ENCODE results near the gene ZNF783.
"Not testable (repeated sequence)": the region's sequence is repeated elsewhere in the genome, so short reads cannot be mapped to it uniquely, and the experiment has no call there.

ZNF783 gene

GRCh38 chr7:149266451-149266850 lies 4.5 kb downstream of the ZNF783 start:
- no peak for DNase-seq (ENCODE audit: low spot score)
- Histone ChIP-seq H3K4me3 (ENCODE audit: severe bottlenecking) (no peak overlapping the region), H3K36me3 (ENCODE audit: low read depth) (peaks cover 62% of the 10 kb centered on the region), H3K9me3 (ENCODE audit: severe bottlenecking) (no peaks in the 10 kb centered on the region), H3K4me1 (ENCODE audit: insufficient read depth, poor library complexity, severe bottlenecking) (no peaks in the 10 kb centered on the region), H3K27ac (ENCODE audit: poor library complexity, severe bottlenecking) (no peak overlapping the region), H3K27me3 (ENCODE audit: insufficient read depth, poor library complexity, severe bottlenecking) (no peaks in the 10 kb centered on the region)
- TF ChIP-seq CTCF (IDR thresholded peaks at IDR 0.05; ENCODE audit: poor library complexity, severe bottlenecking) = no peak
- ATAC-seq (ENCODE audit: low read depth) = no peak

GRCh38 chr7:149267733-149268132 lies 5.7 kb downstream of the ZNF783 start:
- ATAC-seq (ENCODE audit: low read depth) (no peak), DNase-seq (ENCODE audit: low spot score) (no peak)
- no peaks in the 10 kb centered on the region for H3K4me1 ChIP-seq (ENCODE audit: insufficient read depth, poor library complexity, severe bottlenecking)
- TF ChIP-seq CTCF (IDR thresholded peaks at IDR 0.05; ENCODE audit: poor library complexity, severe bottlenecking) = no peak
- H3K27ac ChIP-seq (ENCODE audit: poor library complexity, severe bottlenecking) = no peak overlapping the region
- no peak overlapping the region for H3K4me3 ChIP-seq (ENCODE audit: severe bottlenecking)
- H3K36me3 ChIP-seq (ENCODE audit: low read depth) = peaks cover 74% of the 10 kb centered on the region
- no peaks in the 10 kb centered on the region for H3K9me3 ChIP-seq (ENCODE audit: severe bottlenecking)
- no peaks in the 10 kb centered on the region for H3K27me3 ChIP-seq (ENCODE audit: insufficient read depth, poor library complexity, severe bottlenecking)

DNA sequence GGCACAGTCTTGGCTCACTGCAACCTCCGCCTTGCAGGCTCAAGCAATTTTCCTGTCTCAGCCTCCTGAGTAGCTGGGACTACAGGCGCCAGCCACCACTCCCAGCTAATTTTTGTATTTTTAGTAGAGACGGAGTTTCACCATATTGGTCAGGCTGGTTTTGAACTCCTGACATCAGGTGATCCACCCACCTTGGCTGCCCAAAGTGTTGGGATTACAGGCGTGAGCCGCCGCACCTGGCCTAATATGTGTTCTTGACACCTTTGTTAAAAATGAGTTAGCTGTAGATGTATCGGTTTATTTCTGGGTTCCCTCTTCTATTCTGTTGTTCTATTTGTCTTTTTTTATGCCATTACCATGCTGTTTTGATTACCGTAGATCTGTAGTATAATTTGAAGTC lies 12.4 kb downstream of the ZNF783 start:
- H3K4me3 ChIP-seq (ENCODE audit: severe bottlenecking); H3K27me3 ChIP-seq (ENCODE audit: insufficient read depth, poor library complexity, severe bottlenecking); H3K27ac ChIP-seq (ENCODE audit: poor library complexity, severe bottlenecking); H3K9me3 ChIP-seq (ENCODE audit: severe bottlenecking); DNase-seq (ENCODE audit: low spot score); ATAC-seq (ENCODE audit: low read depth); H3K4me1 ChIP-seq (ENCODE audit: insufficient read depth, poor library complexity, severe bottlenecking): not testable (repeated sequence)
- peaks cover 77% of the 10 kb centered on the region for H3K36me3 ChIP-seq (ENCODE audit: low read depth)

DNA sequence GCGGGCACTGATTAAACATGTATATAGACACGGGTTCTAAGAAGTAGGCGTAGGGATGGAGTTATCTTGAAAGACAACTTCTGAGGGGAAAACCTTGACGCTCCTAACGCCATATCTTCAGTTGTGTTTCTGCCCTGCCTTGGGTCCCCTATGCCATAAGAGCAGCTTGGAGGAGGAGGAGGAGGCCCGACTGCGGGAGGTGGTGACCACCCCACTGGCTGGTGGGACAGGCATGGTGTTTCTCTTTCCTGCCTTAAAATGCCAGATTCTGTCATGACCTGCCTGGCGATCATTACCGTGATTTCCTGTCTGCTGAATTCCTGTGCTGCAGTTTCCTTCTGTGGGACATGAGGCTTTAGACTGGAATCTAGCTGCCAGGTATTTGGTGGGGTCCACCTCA lies 15.9 kb downstream of the ZNF783 start:
- H3K9me3 ChIP-seq (ENCODE audit: severe bottlenecking) = no peaks in the 10 kb centered on the region
- H3K27me3 ChIP-seq (ENCODE audit: insufficient read depth, poor library complexity, severe bottlenecking) = no peaks in the 10 kb centered on the region
- no peak for DNase-seq (ENCODE audit: low spot score)
- no peak for ATAC-seq (ENCODE audit: low read depth)
- no peak for TF ChIP-seq CTCF (IDR thresholded peaks at IDR 0.05; ENCODE audit: poor library complexity, severe bottlenecking)
- H3K4me3 ChIP-seq (ENCODE audit: severe bottlenecking) = no peak overlapping the region
- no peaks in the 10 kb centered on the region for H3K4me1 ChIP-seq (ENCODE audit: insufficient read depth, poor library complexity, severe bottlenecking)
- H3K36me3 ChIP-seq (ENCODE audit: low read depth) = peaks cover 52% of the 10 kb centered on the region
- no peak overlapping the region for H3K27ac ChIP-seq (ENCODE audit: poor library complexity, severe bottlenecking)

- Histone ChIP-seq H3K27me3 (ENCODE audit: insufficient read depth, poor library complexity, severe bottlenecking) (no peaks in the 10 kb centered on the region), H3K36me3 (ENCODE audit: low read depth) (peaks cover 48% of the 10 kb centered on the region), H3K4me3 (ENCODE audit: severe bottlenecking) (no peak overlapping the region), H3K4me1 (ENCODE audit: insufficient read depth, poor library complexity, severe bottlenecking) (no peaks in the 10 kb centered on the region), H3K27ac (ENCODE audit: poor library complexity, severe bottlenecking) (no peak overlapping the region), H3K9me3 (ENCODE audit: severe bottlenecking) (no peaks in the 10 kb centered on the region)
- no peak for TF ChIP-seq CTCF (IDR thresholded peaks at IDR 0.05; ENCODE audit: poor library complexity, severe bottlenecking)
- DNase-seq (ENCODE audit: low spot score) (no peak), ATAC-seq (ENCODE audit: low read depth) (no peak)
Measured at GRCh38 chr7:149278396-149278795, 16.4 kb downstream of the ZNF783 start.
